HL-60 (cell line): ENCODE measurements around the gene CLSTN1.

Source experiments
- DNase-seq, 2 experiments: peaks; one replicate each; pipeline ENCODE4 v3.0.0-alpha.2; 2010 to 2020; ENCODE audit warnings: low read depth in 1 of 2, low spot score in 1 of 2
- H3K27ac ChIP-seq: fragments of 250-450 bp; sonication (Bioruptor Pico); replicated peaks from 2 replicates; pipeline ENCODE4 v1.5.1; 2020; ENCODE audit warnings: mild to moderate bottlenecking, moderate library complexity
- H3K27me3 ChIP-seq: fragments of 250-450 bp; sonication (Bioruptor Pico); 2 replicates; pipeline ENCODE4 v1.5.1; 2021; ENCODE audit warnings: mild to moderate bottlenecking, moderate library complexity; ENCODE audit not compliant: insufficient read depth, poor library complexity, severe bottlenecking
- H3K4me3 ChIP-seq: replicated peaks from 2 replicates; pipeline ENCODE4 v1.5.1; 2011; ENCODE audit warnings: mild to moderate bottlenecking, control low read depth, low read length; ENCODE audit not compliant: insufficient read depth
- GABPA ChIP-seq: IDR thresholded peaks from 2 replicates; pipeline ENCODE4 v1.6.1; 2012; ENCODE audit warnings: low read depth
- POLR2AphosphoS5 ChIP-seq: IDR thresholded peaks from 2 replicates; pipeline ENCODE4 v1.6.1; 2012; ENCODE audit warnings: low read depth
- REST ChIP-seq: IDR thresholded peaks from 2 replicates; pipeline ENCODE4 v1.6.1; 2012; ENCODE audit warnings: low read depth; ENCODE audit not compliant: insufficient replicate concordance
- SPI1 ChIP-seq: IDR thresholded peaks from 2 replicates; pipeline ENCODE4 v1.6.1; 2012; ENCODE audit warnings: low read depth, mild to moderate bottlenecking, borderline replicate concordance
- TF ChIP-seq, protein P1 (sequence below): IDR thresholded peaks from one replicate; pipeline ENCODE4 v1.5.1; 2011; ENCODE audit warnings: low read length, control low read depth, inconsistent platforms; ENCODE audit not compliant: insufficient read depth

The CLSTN1 gene

GRCh38 chr1:9820521-9820920 is 3.2 kb downstream of the CLSTN1 start:
- TF ChIP-seq REST, result no peak
- TF ChIP-seq, protein P1, sequence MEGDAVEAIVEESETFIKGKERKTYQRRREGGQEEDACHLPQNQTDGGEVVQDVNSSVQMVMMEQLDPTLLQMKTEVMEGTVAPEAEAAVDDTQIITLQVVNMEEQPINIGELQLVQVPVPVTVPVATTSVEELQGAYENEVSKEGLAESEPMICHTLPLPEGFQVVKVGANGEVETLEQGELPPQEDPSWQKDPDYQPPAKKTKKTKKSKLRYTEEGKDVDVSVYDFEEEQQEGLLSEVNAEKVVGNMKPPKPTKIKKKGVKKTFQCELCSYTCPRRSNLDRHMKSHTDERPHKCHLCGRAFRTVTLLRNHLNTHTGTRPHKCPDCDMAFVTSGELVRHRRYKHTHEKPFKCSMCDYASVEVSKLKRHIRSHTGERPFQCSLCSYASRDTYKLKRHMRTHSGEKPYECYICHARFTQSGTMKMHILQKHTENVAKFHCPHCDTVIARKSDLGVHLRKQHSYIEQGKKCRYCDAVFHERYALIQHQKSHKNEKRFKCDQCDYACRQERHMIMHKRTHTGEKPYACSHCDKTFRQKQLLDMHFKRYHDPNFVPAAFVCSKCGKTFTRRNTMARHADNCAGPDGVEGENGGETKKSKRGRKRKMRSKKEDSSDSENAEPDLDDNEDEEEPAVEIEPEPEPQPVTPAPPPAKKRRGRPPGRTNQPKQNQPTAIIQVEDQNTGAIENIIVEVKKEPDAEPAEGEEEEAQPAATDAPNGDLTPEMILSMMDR, result no peak
- no peak for TF ChIP-seq GABPA
- no peak for TF ChIP-seq POLR2AphosphoS5
- Histone ChIP-seq H3K27me3 (no peaks in the 10 kb centered on the region), H3K27ac (no peak overlapping the region), H3K4me3 (no peak overlapping the region)
- DNase-seq, result no peak

GRCh38 chr1:9817734-9818133 is 6.0 kb downstream of the CLSTN1 start:
- TF ChIP-seq REST, result no peak
- no peak for TF ChIP-seq SPI1
- TF ChIP-seq, protein P1, result no peak
- no peak overlapping the region for H3K27ac ChIP-seq

GRCh38 chr1:9816199-9816598 is 7.6 kb downstream of the CLSTN1 start:
- no peak overlapping the region for H3K27ac ChIP-seq

More at GRCh38 chr1:9817734-9818133, 6.0 kb downstream of the CLSTN1 start:
- Histone ChIP-seq H3K27me3 (no peaks in the 10 kb centered on the region), H3K4me3 (no peak overlapping the region)
- DNase-seq, result no peak

More at GRCh38 chr1:9816199-9816598, 7.6 kb downstream of the CLSTN1 start:
- TF ChIP-seq REST (no peak), POLR2AphosphoS5 (no peak), GABPA (no peak), SPI1 (no peak)
- TF ChIP-seq, protein P1, result no peak
- Histone ChIP-seq H3K4me3 (no peak overlapping the region), H3K27me3 (no peaks in the 10 kb centered on the region)
- DNase-seq, result no peak
